B cell (primary cell): ENCODE measurements around the gene MPEG1.

Source experiments
- CTCF ChIP-seq: fragments of 200-600 bp; IDR thresholded peaks from one replicate; pipeline ENCODE4 v1.8.0; 2022; ENCODE audit warnings: antibody characterized with exemption, mild to moderate bottlenecking
- EZH2 ChIP-seq: IDR thresholded peaks from 2 replicates; pipeline ENCODE4 v1.6.1; 2012; ENCODE audit warnings: borderline replicate concordance, low read depth, mild to moderate bottlenecking, moderate library complexity, low read length; ENCODE audit not compliant: insufficient read depth, poor library complexity, severe bottlenecking

GRCh38 chr11:59214141-59214893, 1.6 kb upstream of the MPEG1 start:
- TF ChIP-seq CTCF (no peak), EZH2 (no peak)
